ENCODE measurements around the gene ERG28.
"Not testable (repeated sequence)": the region's sequence is repeated elsewhere in the genome, so short reads cannot be mapped to it uniquely, and the experiment has no call there.

Gene ERG28

GRCh38 chr14:75609606-75610475 is 50.8 kb downstream of the ERG28 start:
- DNase-seq, result no peak
- H3K4me1 ChIP-seq (ENCODE audit: control insufficient read depth, insufficient read depth, low read length, poor library complexity, severe bottlenecking), result no peaks in the 10 kb centered on the region

GRCh38 chr14:75609116-75609515 is 51.6 kb downstream of the ERG28 start:
- Histone ChIP-seq H3K27me3 (replicated peaks; ENCODE audit: control insufficient read depth, insufficient read depth, low read length, poor library complexity, severe bottlenecking) (no peaks in the 10 kb centered on the region), H3K9me3 (ENCODE audit: control insufficient read depth, low read length) (no peaks in the 10 kb centered on the region), H3K4me1 (ENCODE audit: control insufficient read depth, insufficient read depth, low read length, poor library complexity, severe bottlenecking) (no peaks in the 10 kb centered on the region), H3K4me3 (ENCODE audit: insufficient read depth, low read depth, low read length, poor library complexity, severe bottlenecking) (no peak overlapping the region), H3K36me3 (ENCODE audit: control insufficient read depth, insufficient read depth, low read length) (no peaks in the 10 kb centered on the region), H3K27ac (ENCODE audit: insufficient read depth, low read length, poor library complexity, severe bottlenecking) (no peak overlapping the region)
- DNase-seq, result no peak

More at GRCh38 chr14:75609606-75610475, 50.8 kb downstream of the ERG28 start:
- no peaks in the 10 kb centered on the region for H3K36me3 ChIP-seq (ENCODE audit: control insufficient read depth, insufficient read depth, low read length)
- H3K4me3 ChIP-seq (ENCODE audit: insufficient read depth, low read depth, low read length, poor library complexity, severe bottlenecking), result no peak overlapping the region
- no peak overlapping the region for H3K27ac ChIP-seq (ENCODE audit: insufficient read depth, low read length, poor library complexity, severe bottlenecking)
- H3K27me3 ChIP-seq (replicated peaks; ENCODE audit: control insufficient read depth, insufficient read depth, low read length, poor library complexity, severe bottlenecking), result no peaks in the 10 kb centered on the region
- H3K9me3 ChIP-seq (ENCODE audit: control insufficient read depth, low read length), result no peaks in the 10 kb centered on the region

- Histone ChIP-seq H3K36me3 (ENCODE audit: control insufficient read depth, insufficient read depth, low read length) (no peaks in the 10 kb centered on the region), H3K4me3 (ENCODE audit: insufficient read depth, low read depth, low read length, poor library complexity, severe bottlenecking) (no peak overlapping the region), H3K9me3 (ENCODE audit: control insufficient read depth, low read length) (no peaks in the 10 kb centered on the region), H3K27me3 (replicated peaks; ENCODE audit: control insufficient read depth, insufficient read depth, low read length, poor library complexity, severe bottlenecking) (no peaks in the 10 kb centered on the region), H3K4me1 (ENCODE audit: control insufficient read depth, insufficient read depth, low read length, poor library complexity, severe bottlenecking) (no peaks in the 10 kb centered on the region), H3K27ac (ENCODE audit: insufficient read depth, low read length, poor library complexity, severe bottlenecking) (no peak overlapping the region)
- DNase-seq, result no peak
These were observed 52.6 kb downstream of the ERG28 start for GRCh38 chr14:75607842-75608640.

GRCh38 chr14:75607044-75607443 is 53.6 kb downstream of the ERG28 start:
- Histone ChIP-seq H3K4me3 (ENCODE audit: insufficient read depth, low read depth, low read length, poor library complexity, severe bottlenecking) (no peak overlapping the region), H3K4me1 (ENCODE audit: control insufficient read depth, insufficient read depth, low read length, poor library complexity, severe bottlenecking) (no peaks in the 10 kb centered on the region), H3K27ac (ENCODE audit: insufficient read depth, low read length, poor library complexity, severe bottlenecking) (no peak overlapping the region), H3K9me3 (ENCODE audit: control insufficient read depth, low read length) (no peaks in the 10 kb centered on the region), H3K36me3 (ENCODE audit: control insufficient read depth, insufficient read depth, low read length) (no peaks in the 10 kb centered on the region), H3K27me3 (replicated peaks; ENCODE audit: control insufficient read depth, insufficient read depth, low read length, poor library complexity, severe bottlenecking) (no peaks in the 10 kb centered on the region)
- no peak for DNase-seq

- Histone ChIP-seq H3K36me3 (ENCODE audit: control insufficient read depth, insufficient read depth, low read length) (no peaks in the 10 kb centered on the region), H3K27ac (ENCODE audit: insufficient read depth, low read length, poor library complexity, severe bottlenecking) (no peak overlapping the region), H3K9me3 (ENCODE audit: control insufficient read depth, low read length) (no peaks in the 10 kb centered on the region), H3K27me3 (replicated peaks; ENCODE audit: control insufficient read depth, insufficient read depth, low read length, poor library complexity, severe bottlenecking) (no peaks in the 10 kb centered on the region), H3K4me1 (ENCODE audit: control insufficient read depth, insufficient read depth, low read length, poor library complexity, severe bottlenecking) (no peaks in the 10 kb centered on the region), H3K4me3 (ENCODE audit: insufficient read depth, low read depth, low read length, poor library complexity, severe bottlenecking) (no peak overlapping the region)
- no peak for DNase-seq
These were observed 54.8 kb downstream of the ERG28 start for GRCh38 chr14:75605916-75606315.

- H3K27ac ChIP-seq (ENCODE audit: insufficient read depth, low read length, poor library complexity, severe bottlenecking), result no peak overlapping the region
- no peak overlapping the region for H3K4me3 ChIP-seq (ENCODE audit: insufficient read depth, low read depth, low read length, poor library complexity, severe bottlenecking)
- no peaks in the 10 kb centered on the region for H3K36me3 ChIP-seq (ENCODE audit: control insufficient read depth, insufficient read depth, low read length)
- no peaks in the 10 kb centered on the region for H3K27me3 ChIP-seq (replicated peaks; ENCODE audit: control insufficient read depth, insufficient read depth, low read length, poor library complexity, severe bottlenecking)
- no peaks in the 10 kb centered on the region for H3K4me1 ChIP-seq (ENCODE audit: control insufficient read depth, insufficient read depth, low read length, poor library complexity, severe bottlenecking)
- no peaks in the 10 kb centered on the region for H3K9me3 ChIP-seq (ENCODE audit: control insufficient read depth, low read length)
- no peak for DNase-seq
These were observed 55.5 kb downstream of the ERG28 start for GRCh38 chr14:75604979-75605851.

- DNase-seq, result no peak
- no peaks in the 10 kb centered on the region for H3K27me3 ChIP-seq (replicated peaks; ENCODE audit: control insufficient read depth, insufficient read depth, low read length, poor library complexity, severe bottlenecking)
- no peak overlapping the region for H3K4me3 ChIP-seq (ENCODE audit: insufficient read depth, low read depth, low read length, poor library complexity, severe bottlenecking)
- H3K36me3 ChIP-seq (ENCODE audit: control insufficient read depth, insufficient read depth, low read length), result no peaks in the 10 kb centered on the region
- no peak overlapping the region for H3K27ac ChIP-seq (ENCODE audit: insufficient read depth, low read length, poor library complexity, severe bottlenecking)
- H3K9me3 ChIP-seq (ENCODE audit: control insufficient read depth, low read length), result no peaks in the 10 kb centered on the region
- H3K4me1 ChIP-seq (ENCODE audit: control insufficient read depth, insufficient read depth, low read length, poor library complexity, severe bottlenecking), result no peaks in the 10 kb centered on the region
These were observed 58.2 kb downstream of the ERG28 start for GRCh38 chr14:75602503-75602902.

- not testable (repeated sequence) for H3K4me1 ChIP-seq (ENCODE audit: control insufficient read depth, insufficient read depth, low read length, poor library complexity, severe bottlenecking)
These were observed 59.6 kb downstream of the ERG28 start for GRCh38 chr14:75601061-75601460.

GRCh38 chr14:75600100-75600499 is 60.6 kb downstream of the ERG28 start:
- H3K4me3 ChIP-seq (ENCODE audit: insufficient read depth, low read depth, low read length, poor library complexity, severe bottlenecking); H3K36me3 ChIP-seq (ENCODE audit: control insufficient read depth, insufficient read depth, low read length); DNase-seq; H3K4me1 ChIP-seq (ENCODE audit: control insufficient read depth, insufficient read depth, low read length, poor library complexity, severe bottlenecking); H3K27ac ChIP-seq (ENCODE audit: insufficient read depth, low read length, poor library complexity, severe bottlenecking); H3K9me3 ChIP-seq (ENCODE audit: control insufficient read depth, low read length); H3K27me3 ChIP-seq (replicated peaks; ENCODE audit: control insufficient read depth, insufficient read depth, low read length, poor library complexity, severe bottlenecking): not testable (repeated sequence)

More at GRCh38 chr14:75601061-75601460, 59.6 kb downstream of the ERG28 start:
- H3K27ac ChIP-seq (ENCODE audit: insufficient read depth, low read length, poor library complexity, severe bottlenecking); H3K9me3 ChIP-seq (ENCODE audit: control insufficient read depth, low read length); H3K27me3 ChIP-seq (replicated peaks; ENCODE audit: control insufficient read depth, insufficient read depth, low read length, poor library complexity, severe bottlenecking); H3K4me3 ChIP-seq (ENCODE audit: insufficient read depth, low read depth, low read length, poor library complexity, severe bottlenecking); H3K36me3 ChIP-seq (ENCODE audit: control insufficient read depth, insufficient read depth, low read length); DNase-seq: not testable (repeated sequence)

Data from effector memory CD4-positive, alpha-beta T cell (primary cell).